Airway epithelial cell (primary cell): Measurements from ENCODE around the gene AQP6. TPM values are rescaled to one million over a fixed set of nuclear protein-coding genes. Genes with fewer than 3 reads are reported as not detected.

Experiments
- total RNA-seq: library from RNA; depleted of rRNA; stranded (reverse); fragments of >200 nt; gene quantifications from 2 replicates; pipeline ENCODE4 v1.2.3, GENCODE V29; 2015

AQP6 gene
- 0.14 TPM in 1 of 2 replicates, not detected in the other for total RNA-seq

GRCh38 chr12:49972641-49973360, at the start of gene AQP6:
Gene AQP6 (plus strand): TSS chr12:49972947. CDS start chr12:49973174, 227 bp downstream.

GRCh38 chr12:49950273-49951251, 22.2 kb upstream of the AQP6 start, which contains the start of gene AQP2:
Gene AQP2 (plus strand): TSS chr12:49950737. CDS start chr12:49950831, 94 bp downstream.

GRCh38 chr12:49961111-49961922, 11.4 kb upstream of the AQP6 start, which contains the start of gene AQP5:
Gene AQP5 (plus strand): TSS chr12:49961872. CDS start chr12:49962018, 146 bp downstream.

GRCh38 chr12:50025187-50026059, 52.7 kb downstream of the AQP6 start, which contains the start of gene RACGAP1:
Gene RACGAP1 (minus strand): TSS chr12:50025494. CDS start chr12:50016715, 8,779 bp downstream.

Other genes starting within 250 kb of the AQP6 start
- 324 and 405 TPM in 2 replicates for gene TMBIM6, start 231.4 kb upstream of the AQP6 start, total RNA-seq
- gene NCKAP5L, start 144.5 kb upstream of the AQP6 start, total RNA-seq, result 12.6 and 16.8 TPM in 2 replicates
- 1.6 and 2.8 TPM in 2 replicates for gene BCDIN3D, start 129.8 kb upstream of the AQP6 start, total RNA-seq
- gene FAIM2, start 69.0 kb upstream of the AQP6 start, total RNA-seq, result not detected in 2 replicates
- not detected in 2 replicates for gene AQP2, start 22.2 kb upstream of the AQP6 start, total RNA-seq
- 1.2 and 3.7 TPM in 2 replicates for gene AQP5, start 11.1 kb upstream of the AQP6 start, total RNA-seq
- 54.8 and 57.2 TPM in 2 replicates for gene RACGAP1, start 52.5 kb downstream of the AQP6 start, total RNA-seq
- gene ASIC1, start 84.6 kb downstream of the AQP6 start, total RNA-seq, result 5.4 and 5.9 TPM in 2 replicates
- gene SMARCD1, start 112.4 kb downstream of the AQP6 start, total RNA-seq, result 41.6 and 74.7 TPM in 2 replicates
- gene GPD1, start 131.1 kb downstream of the AQP6 start, total RNA-seq, result 0.14 TPM in 1 of 2 replicates, not detected in the other
- gene COX14, start 139.3 kb downstream of the AQP6 start, total RNA-seq, result 57.8 and 64.6 TPM in 2 replicates
- 22.3 and 53.7 TPM in 2 replicates for gene CERS5, start 194.4 kb downstream of the AQP6 start, total RNA-seq